Left renal pelvis (tissue), 4 donors: ENCODE measurements around the gene CARD9. TPM values are rescaled to one million over a fixed set of nuclear protein-coding genes. Genes with fewer than 3 reads are reported as not detected.
"Not testable (repeated sequence)": the region's sequence is repeated elsewhere in the genome, so short reads cannot be mapped to it uniquely, and the experiment has no call there.

Source experiments
- DNase-seq, 4 donors: peaks; one replicate each; pipeline ENCODE4 v3.0.0-alpha.2; 2013; ENCODE audit warnings: low read depth in 4 of 4, low spot score in 3 of 4
- polyA plus RNA-seq, 4 donors: library from polyadenylated mRNA; unstranded; fragments of 120-200 nt; gene quantifications; one replicate each; pipeline ENCODE4 v1.2.1, GENCODE V29; 2013; ENCODE audit not compliant: insufficient read length in 4 of 4

The CARD9 gene
- polyA plus RNA-seq = 1 to 10 TPM; 1.2 to 2.9 (median 2.2) TPM

- no peak for DNase-seq
These were observed at the start of gene CARD9 for GRCh38 chr9:136373300-136374182. Gene CARD9, minus strand, starts transcription at chr9:136373669. Its CDS starts 1,591 bp downstream, at chr9:136372078.

DNA sequence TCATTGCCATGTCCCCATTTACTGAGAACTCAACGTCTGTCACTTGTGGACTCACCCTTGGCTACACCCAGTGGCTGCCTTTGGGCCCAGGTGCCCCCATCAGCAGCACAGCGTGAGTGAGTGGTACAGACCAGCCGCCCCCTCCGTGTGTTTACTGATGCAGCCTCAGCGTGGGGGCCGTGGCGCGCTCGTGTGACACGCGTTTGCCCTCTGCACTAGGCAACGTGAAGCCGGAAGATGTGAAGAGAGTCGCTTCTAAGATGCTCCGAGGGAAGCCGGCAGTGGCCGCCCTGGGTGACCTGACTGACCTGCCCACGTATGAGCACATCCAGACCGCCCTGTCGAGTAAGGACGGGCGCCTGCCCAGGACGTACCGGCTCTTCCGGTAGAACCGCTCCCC lies 49.4 kb upstream of the CARD9 start:
- no peak for DNase-seq

DNA sequence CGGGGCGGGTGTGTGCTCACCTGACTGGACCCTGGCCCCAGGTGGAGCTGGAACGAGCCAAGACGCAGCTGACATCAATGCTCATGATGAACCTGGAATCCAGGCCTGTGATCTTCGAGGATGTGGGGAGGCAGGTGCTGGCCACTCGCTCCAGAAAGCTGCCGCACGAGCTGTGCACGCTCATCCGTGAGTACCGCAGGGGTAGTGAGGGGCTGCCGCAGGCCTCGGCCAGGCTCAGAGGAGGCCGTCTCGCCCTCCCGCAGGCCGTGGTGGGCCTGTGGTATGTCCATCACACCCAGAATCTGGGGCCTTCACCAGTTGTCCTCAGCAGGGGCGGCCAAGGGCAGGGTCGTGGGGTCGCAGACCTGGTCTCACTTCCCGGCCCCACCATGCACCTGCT lies 48.3 kb upstream of the CARD9 start:
- no peak for DNase-seq

GRCh38 chr9:136419092-136419420 lies 45.6 kb upstream of the CARD9 start:
- DNase-seq = no peak

DNA sequence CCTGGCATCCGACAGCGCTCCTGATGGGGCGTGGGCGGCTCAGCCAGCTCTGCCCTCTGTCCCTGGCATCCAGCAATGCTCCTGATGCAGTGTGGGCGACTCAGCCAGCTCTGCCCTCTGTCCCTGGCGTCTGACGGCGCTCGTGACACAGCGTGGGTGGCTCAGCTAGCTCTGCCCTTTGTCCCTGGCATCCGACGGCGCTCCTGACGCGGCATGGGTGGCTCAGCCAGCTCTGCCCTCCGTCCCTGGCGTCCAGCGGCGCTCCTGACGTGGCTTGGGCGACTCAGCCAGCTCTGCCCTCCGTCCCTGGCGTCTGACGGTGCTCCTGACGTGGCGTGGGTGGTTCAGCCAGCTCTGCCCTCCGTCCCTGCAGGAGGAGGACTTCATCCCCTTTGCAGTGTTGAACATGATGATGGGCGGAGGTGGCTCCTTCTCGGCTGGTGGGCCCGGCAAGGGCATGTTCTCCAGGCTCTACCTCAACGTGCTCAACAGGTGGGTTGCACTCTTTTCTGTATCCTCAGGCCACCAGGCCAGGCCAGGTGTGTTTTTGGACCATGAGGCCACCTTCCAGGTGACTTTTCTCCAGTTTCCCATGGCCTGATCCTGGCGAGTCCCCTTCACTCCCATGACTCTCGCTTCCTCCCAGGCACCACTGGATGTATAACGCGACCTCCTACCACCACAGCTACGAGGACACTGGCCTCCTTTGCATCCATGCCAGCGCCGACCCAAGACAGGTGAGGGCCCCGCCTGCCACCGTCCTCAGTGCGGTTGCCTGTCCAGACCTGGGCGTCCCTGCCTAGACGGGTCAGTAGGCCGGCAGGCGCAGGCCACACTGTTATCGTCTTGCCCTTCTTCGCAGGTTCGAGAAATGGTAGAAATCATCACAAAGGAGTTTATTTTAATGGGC lies 45.0 kb upstream of the CARD9 start:
- DNase-seq = no peak

GRCh38 chr9:136416914-136417313 lies 43.4 kb upstream of the CARD9 start:
- DNase-seq = no peak

- DNase-seq = no peak
These were observed 43.0 kb upstream of the CARD9 start for GRCh38 chr9:136416427-136416826.

DNA sequence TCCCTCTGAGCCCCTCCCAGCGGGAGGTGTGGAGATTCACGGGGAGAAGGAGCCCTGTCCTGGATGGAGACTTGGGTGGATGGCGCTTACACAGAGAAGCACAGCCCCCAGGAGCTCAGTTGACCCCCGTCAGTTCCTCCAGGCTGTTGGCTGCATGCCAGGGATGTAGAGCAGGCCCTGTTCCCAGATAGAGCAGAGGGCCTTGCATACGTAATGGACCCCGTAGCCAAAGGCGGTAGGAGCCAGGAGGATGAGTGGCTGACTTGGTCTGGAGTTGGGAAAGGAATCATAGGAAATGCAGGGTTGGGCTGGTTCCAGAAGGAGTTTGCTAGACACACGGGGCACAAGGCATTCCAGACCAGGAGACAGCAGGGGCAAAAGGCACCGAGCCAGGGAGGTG lies 39.5 kb upstream of the CARD9 start:
- DNase-seq = no peak

GRCh38 chr9:136411378-136411777 lies 37.9 kb upstream of the CARD9 start:
- DNase-seq = no peak

- peak; percentile 71 to 83 (median 76) for DNase-seq
These were observed 37.2 kb upstream of the CARD9 start, which contains the start of the genes ENTR1 and PMPCA for GRCh38 chr9:136410500-136411287. Gene ENTR1, minus strand, starts transcription at chr9:136410614. Its CDS starts 217 bp downstream, at chr9:136410397. Gene PMPCA, plus strand, starts transcription at chr9:136410658. Its CDS starts 11 bp downstream, at chr9:136410669.

DNA sequence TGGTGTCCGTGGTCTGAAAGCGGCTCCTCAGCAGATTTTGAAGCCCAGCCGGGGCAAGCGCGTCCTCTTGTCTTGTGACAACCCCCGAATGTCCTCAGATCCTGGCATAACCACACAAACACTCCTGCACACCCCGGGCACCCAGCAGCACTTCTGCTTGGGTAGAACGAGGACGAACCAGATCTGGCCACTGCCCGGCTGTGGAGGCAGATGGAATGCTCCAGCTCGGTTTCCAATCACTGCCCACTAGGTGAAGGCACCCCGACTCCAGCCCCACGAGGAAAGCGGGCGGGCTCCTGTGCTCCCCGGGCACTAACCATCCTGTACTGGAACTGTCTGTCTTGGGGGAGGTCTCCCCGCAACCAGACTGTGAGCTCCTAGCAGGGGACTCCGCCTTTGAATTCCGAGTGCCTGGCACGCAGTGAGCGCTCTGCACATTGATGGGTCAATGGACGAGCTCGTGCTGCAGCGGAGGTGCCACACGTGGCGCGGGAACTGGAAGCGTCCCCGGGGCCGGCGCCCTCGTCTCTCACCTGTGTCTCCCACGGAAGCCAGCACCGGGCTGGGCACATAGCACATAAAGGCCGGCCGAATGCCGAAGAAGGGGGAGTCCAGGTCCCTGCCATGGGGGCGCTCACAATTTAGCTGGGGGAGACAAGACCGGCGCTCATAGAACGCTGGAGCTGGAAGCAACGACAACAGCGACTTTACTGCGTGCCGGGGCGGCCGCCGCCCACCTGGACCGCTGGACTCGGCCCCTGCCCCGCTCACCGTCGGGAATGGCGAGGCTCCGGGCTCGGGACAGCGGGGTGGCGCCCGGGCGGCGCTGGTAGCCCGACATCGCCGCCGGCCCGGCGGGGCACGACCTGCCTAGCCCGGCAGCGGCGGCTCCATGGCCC lies 36.3 kb upstream of the CARD9 start:
- DNase-seq = no peak

- no peak for DNase-seq
These were observed 34.4 kb upstream of the CARD9 start for GRCh38 chr9:136407911-136408310.

- DNase-seq = not testable (repeated sequence)
These were observed 33.6 kb upstream of the CARD9 start for GRCh38 chr9:136407061-136407460.

- DNase-seq = not testable (repeated sequence)
These were observed 32.4 kb upstream of the CARD9 start for GRCh38 chr9:136405904-136406303.

GRCh38 chr9:136405481-136405880 lies 32.0 kb upstream of the CARD9 start:
- no peak for DNase-seq

DNA sequence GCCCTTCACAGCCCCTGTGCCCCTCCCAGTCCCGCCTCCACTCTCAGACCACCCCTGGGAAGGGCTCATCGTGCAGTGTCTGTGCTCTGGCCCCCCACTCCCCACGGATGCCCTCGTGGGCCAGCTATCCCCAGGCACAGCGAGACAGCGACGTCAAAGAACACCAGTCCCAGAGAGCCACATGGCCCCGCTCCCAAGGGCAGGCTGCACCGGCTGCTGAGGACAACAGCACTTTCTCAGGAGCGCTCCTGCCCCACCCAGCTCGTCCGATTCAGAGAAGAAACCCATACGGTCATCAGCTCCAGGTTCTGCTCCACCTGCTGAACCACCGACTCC lies 31.3 kb upstream of the CARD9 start:
- no peak for DNase-seq

DNA sequence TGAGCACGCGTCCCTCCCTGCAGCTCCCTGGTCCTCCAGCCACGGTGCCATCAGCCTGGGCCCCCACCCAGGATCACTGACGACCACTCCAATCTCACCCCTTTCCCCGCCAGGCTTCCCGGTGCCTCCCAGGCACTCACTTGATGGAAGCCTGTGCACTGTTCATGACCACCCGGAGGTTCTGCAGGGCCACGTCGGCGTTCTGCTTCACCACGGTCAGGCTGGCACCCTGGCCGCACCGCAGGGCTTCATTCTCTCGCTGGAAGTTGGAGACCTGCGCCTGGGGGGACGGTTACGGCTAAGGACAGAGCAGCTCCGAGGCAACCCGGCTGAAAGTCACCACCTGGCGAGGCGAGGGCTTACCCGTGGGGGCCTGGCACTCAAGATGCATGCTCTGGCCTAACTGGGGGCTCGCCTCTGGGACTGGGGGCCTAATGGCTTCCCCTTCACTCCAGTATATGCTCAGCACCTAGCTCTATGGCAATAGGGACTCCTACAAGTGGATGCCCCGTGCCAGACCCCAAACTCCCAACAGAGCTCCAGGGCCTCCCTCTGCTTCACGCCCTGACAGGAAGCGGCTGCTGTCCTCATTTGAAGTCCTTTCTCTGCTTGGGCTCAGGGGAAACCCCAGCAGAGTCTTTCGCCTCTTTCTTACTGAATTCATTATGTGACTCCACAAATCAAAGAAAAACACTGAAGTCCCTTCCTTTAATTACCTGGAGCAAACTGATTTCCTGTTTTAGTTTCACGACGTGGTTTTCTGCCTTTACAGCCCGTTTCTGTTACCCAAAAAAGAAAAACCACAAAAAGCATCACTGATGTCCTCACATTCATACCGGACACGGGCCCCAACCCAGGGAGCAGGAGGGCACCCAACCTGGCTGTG lies 30.7 kb upstream of the CARD9 start:
- DNase-seq = no peak

- DNase-seq = no peak
These were observed 30.1 kb upstream of the CARD9 start for GRCh38 chr9:136403538-136403914.

- no peak for DNase-seq
These were observed 28.6 kb upstream of the CARD9 start for GRCh38 chr9:136402067-136402466.
